Fibroblast of lung (primary cell): ENCODE measurements around the gene MSL2. TPM values are rescaled to one million over a fixed set of nuclear protein-coding genes. Genes with fewer than 3 reads are reported as not detected.
"Not testable (repeated sequence)": the region's sequence is repeated elsewhere in the genome, so short reads cannot be mapped to it uniquely, and the experiment has no call there.

Source experiments
- DNase-seq, 2 donors: peaks; one replicate each; pipeline versions ENCODE4 v3.0.0 to v3.0.0-alpha.2; 2010; ENCODE audit warnings: low read depth in 2 of 2
- H2AFZ ChIP-seq: 2 replicates; pipeline ENCODE4 v1.5.1; 2012; ENCODE audit warnings: low read length, control low read depth, inconsistent platforms
- H3K27ac ChIP-seq: 2 replicates; pipeline ENCODE4 v1.5.1; 2011; ENCODE audit warnings: low read length, control low read depth; ENCODE audit not compliant: insufficient read depth
- H3K27me3 ChIP-seq: 2 replicates; pipeline ENCODE4 v1.5.1; 2011; ENCODE audit warnings: mild to moderate bottlenecking, low read length; ENCODE audit not compliant: control insufficient read depth, insufficient read depth
- H3K36me3 ChIP-seq: 2 replicates; pipeline ENCODE4 v1.5.1; 2011; ENCODE audit warnings: low read length; ENCODE audit not compliant: control insufficient read depth, insufficient read depth
- H3K4me1 ChIP-seq: 2 replicates; pipeline ENCODE4 v1.5.1; 2011; ENCODE audit warnings: low read length; ENCODE audit not compliant: control insufficient read depth, insufficient read depth; ENCODE audit errors: extremely low read depth
- H3K4me2 ChIP-seq: 2 replicates; pipeline ENCODE4 v1.5.1; 2011; ENCODE audit warnings: low read length, control low read depth; ENCODE audit not compliant: insufficient read depth; ENCODE audit errors: extremely low read depth
- H3K4me3 ChIP-seq, 4 experiments: fragments of 200-600 bp in 1 of 4; sonication (generic) in 1 of 4; replicated peaks in 1 of 4; 2 replicates each; pipeline ENCODE4 v1.5.1; 2011 to 2016; ENCODE audit warnings: low read length in 4 of 4, low read depth in 3 of 4, mild to moderate bottlenecking in 3 of 4, control low read depth in 2 of 4, inconsistent platforms in 1 of 4, mixed read lengths in 1 of 4; ENCODE audit not compliant: insufficient read depth in 1 of 4; ENCODE audit errors: control extremely low read depth in 1 of 4
- H3K79me2 ChIP-seq: 2 replicates; pipeline ENCODE4 v1.5.1; 2012; ENCODE audit warnings: mild to moderate bottlenecking, low read length, inconsistent platforms; ENCODE audit not compliant: control insufficient read depth, insufficient read depth
- H3K9ac ChIP-seq: 2 replicates; pipeline ENCODE4 v1.5.1; 2011; ENCODE audit warnings: mild to moderate bottlenecking, low read length, control low read depth; ENCODE audit not compliant: insufficient read depth
- H3K9me3 ChIP-seq: 2 replicates; pipeline ENCODE4 v1.5.1; 2012; ENCODE audit warnings: low read depth, low read length; ENCODE audit not compliant: control insufficient read depth, insufficient read depth
- H4K20me1 ChIP-seq: 2 replicates; pipeline ENCODE4 v1.5.1; 2011; ENCODE audit warnings: low read length; ENCODE audit not compliant: control insufficient read depth, insufficient read depth; ENCODE audit errors: extremely low read depth
- EZH2 ChIP-seq: IDR thresholded peaks from 2 replicates; pipeline ENCODE4 v1.5.1; 2012; ENCODE audit warnings: low read length, control low read depth, mild to moderate bottlenecking; ENCODE audit errors: missing control alignments
- polyA plus RNA-seq, 2 donors: library from polyadenylated mRNA; depleted of rRNA in 1 of 2; stranded (reverse) in 1 of 2; unstranded in 1 of 2; fragments of >200 nt; gene quantifications; 2 replicates each; pipeline ENCODE4 v1.2.1, GENCODE V29; 2011 to 2012; ENCODE audit warnings: missing spikeins in 1 of 2
- total RNA-seq: library from RNA; depleted of rRNA; stranded (reverse); fragments of >200 nt; gene quantifications from 2 replicates; pipeline ENCODE4 v1.2.1, GENCODE V29; 2014
- TF ChIP-seq, protein P1 (sequence below), 2 donors: IDR thresholded peaks in 1 of 2; conservative IDR thresholded peaks in 1 of 2; 1 replicate in 1 of 2; 2 replicates in 1 of 2; pipeline ENCODE4 v1.5.1; 2011 to 2012; ENCODE audit warnings: low read length in 2 of 2, control low read depth in 1 of 2, inconsistent platforms in 1 of 2, low read depth in 1 of 2, mild to moderate bottlenecking in 1 of 2

The MSL2 gene
- total and polyA plus RNA-seq, 2 donors (not counting 1 experiment from before 2014, with no cell fraction given) = 12.1 to 19.7 TPM

DNA sequence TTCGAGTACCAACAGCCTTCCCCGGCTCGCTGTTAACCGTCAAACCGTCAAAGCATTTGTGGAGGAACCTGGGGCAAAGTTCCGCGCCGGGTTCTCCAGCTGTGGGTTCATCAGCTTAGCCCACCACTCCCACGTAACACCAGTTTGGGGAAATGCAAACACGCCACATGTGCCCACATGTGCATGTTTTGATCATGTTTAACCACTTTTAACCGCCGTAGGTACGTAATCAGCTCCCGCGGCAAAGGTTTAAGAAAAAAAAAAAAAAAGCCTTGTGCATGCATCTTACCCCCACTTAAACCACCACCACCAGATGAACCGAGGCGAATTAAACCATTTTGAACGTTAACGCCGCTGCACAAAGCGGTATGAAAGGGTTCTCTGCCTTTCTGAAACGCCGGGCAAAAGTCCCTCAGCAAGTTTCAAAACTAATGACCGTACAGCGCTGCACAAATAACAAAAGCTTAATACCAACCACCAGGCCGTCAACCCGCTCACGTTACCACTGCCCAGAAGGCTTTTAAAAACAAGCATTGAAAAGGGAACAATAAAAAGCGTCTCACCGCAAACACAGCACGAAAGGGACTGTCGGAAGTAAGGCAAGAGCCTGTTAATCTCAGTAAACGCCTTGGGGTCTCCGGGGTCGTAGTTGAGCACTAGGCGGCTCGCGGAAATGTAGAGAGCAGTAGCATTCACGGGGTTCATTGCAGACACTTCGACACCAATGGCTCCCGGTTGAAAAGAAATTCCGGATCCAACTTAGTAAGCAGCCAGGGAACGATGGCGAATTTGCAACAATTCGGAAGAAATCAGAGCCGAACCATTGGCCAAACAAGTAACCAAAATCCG is 1.5 kb downstream of the MSL2 start:
- Histone ChIP-seq H3K79me2 (peaks cover 61% of the 10 kb centered on the region), H2AFZ (no peak overlapping the region), H3K27me3 (no peaks in the 10 kb centered on the region), H3K4me3 (peak overlapping the region; percentile 47 to 94 (median 94)), H4K20me1 (peaks cover 19% of the 10 kb centered on the region), H3K9ac (peak overlapping the region; percentile 99), H3K36me3 (no peaks in the 10 kb centered on the region), H3K4me1 (peaks cover 3% of the 10 kb centered on the region), H3K9me3 (no peaks in the 10 kb centered on the region), H3K4me2 (peak overlapping the region; percentile 87), H3K27ac (peak overlapping the region; percentile 99)
- no peak for TF ChIP-seq EZH2
- TF ChIP-seq, protein P1, sequence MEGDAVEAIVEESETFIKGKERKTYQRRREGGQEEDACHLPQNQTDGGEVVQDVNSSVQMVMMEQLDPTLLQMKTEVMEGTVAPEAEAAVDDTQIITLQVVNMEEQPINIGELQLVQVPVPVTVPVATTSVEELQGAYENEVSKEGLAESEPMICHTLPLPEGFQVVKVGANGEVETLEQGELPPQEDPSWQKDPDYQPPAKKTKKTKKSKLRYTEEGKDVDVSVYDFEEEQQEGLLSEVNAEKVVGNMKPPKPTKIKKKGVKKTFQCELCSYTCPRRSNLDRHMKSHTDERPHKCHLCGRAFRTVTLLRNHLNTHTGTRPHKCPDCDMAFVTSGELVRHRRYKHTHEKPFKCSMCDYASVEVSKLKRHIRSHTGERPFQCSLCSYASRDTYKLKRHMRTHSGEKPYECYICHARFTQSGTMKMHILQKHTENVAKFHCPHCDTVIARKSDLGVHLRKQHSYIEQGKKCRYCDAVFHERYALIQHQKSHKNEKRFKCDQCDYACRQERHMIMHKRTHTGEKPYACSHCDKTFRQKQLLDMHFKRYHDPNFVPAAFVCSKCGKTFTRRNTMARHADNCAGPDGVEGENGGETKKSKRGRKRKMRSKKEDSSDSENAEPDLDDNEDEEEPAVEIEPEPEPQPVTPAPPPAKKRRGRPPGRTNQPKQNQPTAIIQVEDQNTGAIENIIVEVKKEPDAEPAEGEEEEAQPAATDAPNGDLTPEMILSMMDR (conservative IDR thresholded peaks at IDR 0.05 in 1 of 2, IDR thresholded peaks at IDR 0.05 in 1 of 2; ENCODE audit: low read depth in 1 of 2, low read length in 2 of 2) = no peak
- DNase-seq = peak; percentile 29 to 33

DNA sequence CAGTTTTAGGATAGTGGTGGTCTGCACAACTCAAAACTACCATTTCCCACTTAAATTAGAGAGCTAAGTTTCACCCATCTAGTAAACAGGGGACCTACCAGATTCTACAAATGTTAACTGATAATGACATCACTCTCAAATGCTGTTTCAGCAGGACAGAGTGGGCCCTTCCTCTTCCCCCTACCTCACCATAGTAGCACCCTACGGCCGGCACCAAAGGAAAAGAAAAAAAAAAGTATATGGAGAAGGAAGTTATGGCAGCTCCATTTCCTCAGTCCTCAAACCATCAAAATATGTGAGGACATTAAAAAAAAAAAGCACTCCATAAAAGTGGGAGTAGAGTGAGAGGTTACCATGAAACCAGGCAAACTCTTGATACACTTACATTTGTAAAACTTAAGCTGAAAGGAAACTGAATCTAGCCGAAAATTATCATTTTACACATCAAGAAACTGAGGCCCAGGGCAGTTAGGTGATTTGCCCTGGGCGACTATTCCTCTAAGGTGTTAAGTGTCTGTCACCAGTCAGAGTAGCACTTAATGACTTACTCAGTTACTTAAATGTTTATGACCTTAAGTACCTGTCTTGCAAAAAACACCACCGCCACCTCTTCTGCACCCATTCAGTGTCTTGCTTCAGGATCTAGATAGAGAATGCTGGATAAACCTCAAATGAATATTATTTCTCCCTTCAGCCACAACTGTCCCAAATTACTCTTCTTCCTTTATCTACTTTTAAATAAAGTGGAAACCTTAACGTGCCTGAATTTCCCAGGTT is 2.7 kb downstream of the MSL2 start:
- Histone ChIP-seq H3K79me2 (peaks cover 72% of the 10 kb centered on the region), H3K9me3 (no peaks in the 10 kb centered on the region), H3K27me3 (no peaks in the 10 kb centered on the region), H3K36me3 (no peaks in the 10 kb centered on the region), H3K4me3 (peak overlapping the region; percentile 47 to 94 (median 94)), H3K4me1 (peaks cover 5% of the 10 kb centered on the region), H3K9ac (peak overlapping the region; percentile 42), H4K20me1 (peaks cover 19% of the 10 kb centered on the region), H3K27ac (peak overlapping the region; percentile 99), H2AFZ (no peak overlapping the region), H3K4me2 (peak overlapping the region; percentile 87)
- DNase-seq = peak in 1 of 2 donors; percentile 22
- no peak for TF ChIP-seq EZH2
- TF ChIP-seq, protein P1 (conservative IDR thresholded peaks at IDR 0.05 in 1 of 2, IDR thresholded peaks at IDR 0.05 in 1 of 2; ENCODE audit: low read depth in 1 of 2, low read length in 2 of 2) = no peak

DNA sequence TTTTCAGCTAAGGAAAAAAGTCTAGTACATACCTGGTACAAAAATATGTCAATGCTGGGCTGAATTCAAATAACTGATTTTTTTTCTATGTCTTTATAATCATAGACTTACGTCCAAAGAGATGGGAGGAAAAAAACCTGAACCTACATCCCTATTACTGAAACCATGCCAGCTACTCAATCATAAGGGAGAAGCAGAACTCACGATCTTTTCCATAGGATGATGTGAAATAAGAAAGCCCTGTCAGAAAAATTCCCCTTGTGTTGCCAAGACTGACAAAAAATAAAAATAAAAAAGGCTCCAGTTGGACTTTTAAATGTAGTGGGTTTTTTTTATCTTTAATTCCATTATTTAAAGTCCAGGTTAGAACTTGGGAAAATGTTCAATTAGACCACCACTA is 3.3 kb downstream of the MSL2 start:
- H4K20me1 ChIP-seq = peaks cover 19% of the 10 kb centered on the region
- peak overlapping the region; percentile 47 to 94 (median 94) for H3K4me3 ChIP-seq
- peak in 1 of 2 donors; percentile 22 for DNase-seq
- H3K36me3 ChIP-seq = no peaks in the 10 kb centered on the region
- H3K9ac ChIP-seq = no peak overlapping the region
- peak overlapping the region; percentile 87 for H3K4me2 ChIP-seq
- no peaks in the 10 kb centered on the region for H3K9me3 ChIP-seq
- no peak for TF ChIP-seq EZH2
- TF ChIP-seq, protein P1 (conservative IDR thresholded peaks at IDR 0.05 in 1 of 2, IDR thresholded peaks at IDR 0.05 in 1 of 2; ENCODE audit: low read depth in 1 of 2, low read length in 2 of 2) = no peak
- H2AFZ ChIP-seq = no peak overlapping the region
- H3K4me1 ChIP-seq = peaks cover 5% of the 10 kb centered on the region
- H3K79me2 ChIP-seq = peaks cover 79% of the 10 kb centered on the region
- no peaks in the 10 kb centered on the region for H3K27me3 ChIP-seq
- no peak overlapping the region for H3K27ac ChIP-seq

DNA sequence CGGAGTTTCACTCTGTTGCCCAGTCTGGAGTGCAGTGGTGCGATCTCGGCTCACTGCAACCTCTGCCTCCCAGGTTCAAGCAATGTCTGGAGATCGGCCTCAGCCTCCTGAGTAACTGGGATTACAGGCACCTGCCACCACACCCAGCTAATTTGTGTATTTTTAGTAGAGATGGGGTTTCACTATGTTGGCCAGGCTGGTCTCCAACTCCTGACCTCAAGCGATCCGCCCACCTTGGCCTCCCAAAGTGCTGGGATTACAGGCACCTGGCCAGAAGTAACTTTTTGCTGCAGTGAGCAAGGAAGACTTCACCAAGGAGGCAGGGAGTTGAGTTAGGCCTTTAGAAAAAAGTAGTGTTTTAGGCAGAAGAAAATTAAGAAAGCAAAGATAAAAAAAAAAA is 3.9 kb downstream of the MSL2 start:
- not testable (repeated sequence) for H3K9me3 ChIP-seq, H3K9ac ChIP-seq, H3K27ac ChIP-seq, H3K27me3 ChIP-seq, H2AFZ ChIP-seq, H3K36me3 ChIP-seq, H3K4me1 ChIP-seq
- H4K20me1 ChIP-seq = peaks cover 19% of the 10 kb centered on the region
- H3K4me3 ChIP-seq = peak overlapping the region; percentile 30 to 94 (median 70)
- H3K4me2 ChIP-seq = peak overlapping the region; percentile 87
- DNase-seq = peak in 1 of 2 donors; percentile 50
- H3K79me2 ChIP-seq = peaks cover 85% of the 10 kb centered on the region
